ENCODE data around the gene MPHOSPH8. TPM values are rescaled to one million over a fixed set of nuclear protein-coding genes. Genes with fewer than 3 reads are reported as not detected.

The MPHOSPH8 gene
- polyA plus RNA-seq, 3 donors, result 2.1 to 13.5 (median 5.3) TPM

DNA sequence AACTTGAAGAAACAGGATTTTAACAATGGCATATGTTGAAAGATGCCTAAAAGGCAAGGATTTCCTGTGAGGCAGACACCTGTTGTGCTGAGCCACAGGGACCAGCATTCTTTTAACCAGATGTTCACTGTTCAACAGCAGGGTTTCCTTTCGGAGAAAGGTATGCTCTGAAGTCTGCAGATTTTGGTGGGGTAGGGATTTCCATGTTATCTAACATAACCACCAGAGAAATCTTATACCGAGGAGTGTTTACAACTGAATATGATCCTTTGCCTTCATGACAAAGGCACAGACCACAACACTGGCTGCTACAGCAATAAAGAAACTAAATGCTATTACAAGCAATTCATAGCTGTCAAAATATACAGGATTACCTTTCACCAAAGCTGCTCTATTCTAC lies 48.1 kb downstream of the MPHOSPH8 start:
- peaks cover 2% of the 10 kb centered on the region for H3K4me1 Mint-ChIP-seq
- Histone ChIP-seq H3K27ac (ENCODE audit: low read depth in 1 of 2, low read length in 2 of 2) (no peak overlapping the region), H3K9me3 (replicated peaks in 1 of 2; ENCODE audit: control insufficient read depth in 1 of 2, insufficient read depth in 1 of 2, low read length in 2 of 2) (no peaks in the 10 kb centered on the region), H3K4me1 (ENCODE audit: control insufficient read depth in 1 of 2, insufficient read depth in 2 of 2, low read length in 2 of 2) (no peaks in the 10 kb centered on the region), H3K36me3 (replicated peaks in 1 of 2; ENCODE audit: control insufficient read depth in 1 of 2, insufficient read depth in 2 of 2, low read length in 2 of 2) (peaks cover 11 to 43% of the 10 kb centered on the region in 2 donors), H3K4me3 (replicated peaks in 1 of 3; ENCODE audit: low read depth in 2 of 3, low read length in 3 of 3) (no peak overlapping the region), H3K9ac (ENCODE audit: insufficient read depth, low read length, poor library complexity, severe bottlenecking) (no peak overlapping the region), H4K20me1 (ENCODE audit: insufficient read depth, low read length) (no peaks in the 10 kb centered on the region), H3K4me2 (replicated peaks; ENCODE audit: extremely low read depth, low read length, poor library complexity, severe bottlenecking) (no peak overlapping the region), H2AFZ (ENCODE audit: insufficient read depth, low read depth, low read length, poor library complexity, severe bottlenecking) (no peak overlapping the region), H3K79me2 (ENCODE audit: insufficient read depth, low read length) (no peaks in the 10 kb centered on the region), H3K27me3 (ENCODE audit: control insufficient read depth in 2 of 2, insufficient read depth in 2 of 2, low read length in 2 of 2) (no peaks in the 10 kb centered on the region)
- no peaks in the 10 kb centered on the region for H3K9me3 Mint-ChIP-seq
- intact Hi-C loops (cut with micrococcal nuclease), result no loop called here
- H3K4me3 Mint-ChIP-seq, result no peak overlapping the region
- WGBS (ENCODE audit: insufficient coverage), result no CpG with 5 or more reads among the region's 2 CpGs
- DNase-seq, result no peak
- no peaks in the 10 kb centered on the region for H3K27me3 Mint-ChIP-seq (ENCODE audit: low read depth in 3 of 3)
- peak overlapping the region in 1 of 7 donors; percentile 26 for H3K27ac Mint-ChIP-seq
- H3K36me3 Mint-ChIP-seq, result peaks cover 37 to 50% of the 10 kb centered on the region in 2 donors
- TF ChIP-seq, protein P1, sequence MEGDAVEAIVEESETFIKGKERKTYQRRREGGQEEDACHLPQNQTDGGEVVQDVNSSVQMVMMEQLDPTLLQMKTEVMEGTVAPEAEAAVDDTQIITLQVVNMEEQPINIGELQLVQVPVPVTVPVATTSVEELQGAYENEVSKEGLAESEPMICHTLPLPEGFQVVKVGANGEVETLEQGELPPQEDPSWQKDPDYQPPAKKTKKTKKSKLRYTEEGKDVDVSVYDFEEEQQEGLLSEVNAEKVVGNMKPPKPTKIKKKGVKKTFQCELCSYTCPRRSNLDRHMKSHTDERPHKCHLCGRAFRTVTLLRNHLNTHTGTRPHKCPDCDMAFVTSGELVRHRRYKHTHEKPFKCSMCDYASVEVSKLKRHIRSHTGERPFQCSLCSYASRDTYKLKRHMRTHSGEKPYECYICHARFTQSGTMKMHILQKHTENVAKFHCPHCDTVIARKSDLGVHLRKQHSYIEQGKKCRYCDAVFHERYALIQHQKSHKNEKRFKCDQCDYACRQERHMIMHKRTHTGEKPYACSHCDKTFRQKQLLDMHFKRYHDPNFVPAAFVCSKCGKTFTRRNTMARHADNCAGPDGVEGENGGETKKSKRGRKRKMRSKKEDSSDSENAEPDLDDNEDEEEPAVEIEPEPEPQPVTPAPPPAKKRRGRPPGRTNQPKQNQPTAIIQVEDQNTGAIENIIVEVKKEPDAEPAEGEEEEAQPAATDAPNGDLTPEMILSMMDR (IDR thresholded peaks at IDR 0.05), result no peak

DNA sequence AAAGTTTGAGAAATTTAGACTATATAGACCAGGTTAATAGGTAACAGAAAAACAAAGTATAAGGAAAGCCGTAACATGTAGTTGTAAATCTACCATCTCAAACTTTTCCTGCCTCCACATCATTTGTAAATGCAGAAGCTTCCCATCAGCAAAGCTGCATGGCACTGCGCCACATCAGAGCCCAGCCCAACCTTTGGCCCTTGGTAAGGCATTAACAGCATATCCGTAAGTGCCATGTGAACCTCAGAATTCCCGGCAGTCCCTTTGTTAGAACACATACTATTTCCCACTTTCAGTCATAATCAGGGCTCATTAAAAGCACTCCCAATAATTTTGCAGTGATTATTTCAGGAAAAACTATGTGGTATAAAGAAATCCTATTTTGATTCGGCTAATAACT lies 51.6 kb downstream of the MPHOSPH8 start:
- WGBS (ENCODE audit: insufficient coverage), result 98% methylated on average over 2 of the region's 5 CpGs
- Mint-ChIP-seq H3K4me1 (no peaks in the 10 kb centered on the region), H3K9me3 (no peaks in the 10 kb centered on the region), H3K4me3 (no peak overlapping the region), H3K27ac (no peak overlapping the region), H3K36me3 (peaks cover 22 to 31% of the 10 kb centered on the region in 2 donors), H3K27me3 (ENCODE audit: low read depth in 3 of 3) (no peaks in the 10 kb centered on the region)
- Histone ChIP-seq H3K27me3 (ENCODE audit: control insufficient read depth in 2 of 2, insufficient read depth in 2 of 2, low read length in 2 of 2) (no peaks in the 10 kb centered on the region), H3K4me2 (replicated peaks; ENCODE audit: extremely low read depth, low read length, poor library complexity, severe bottlenecking) (no peak overlapping the region), H3K27ac (ENCODE audit: low read depth in 1 of 2, low read length in 2 of 2) (no peak overlapping the region), H4K20me1 (ENCODE audit: insufficient read depth, low read length) (no peaks in the 10 kb centered on the region), H3K4me1 (ENCODE audit: control insufficient read depth in 1 of 2, insufficient read depth in 2 of 2, low read length in 2 of 2) (no peaks in the 10 kb centered on the region), H3K9me3 (replicated peaks in 1 of 2; ENCODE audit: control insufficient read depth in 1 of 2, insufficient read depth in 1 of 2, low read length in 2 of 2) (no peaks in the 10 kb centered on the region), H3K4me3 (replicated peaks in 1 of 3; ENCODE audit: low read depth in 2 of 3, low read length in 3 of 3) (no peak overlapping the region), H2AFZ (ENCODE audit: insufficient read depth, low read depth, low read length, poor library complexity, severe bottlenecking) (no peak overlapping the region), H3K9ac (ENCODE audit: insufficient read depth, low read length, poor library complexity, severe bottlenecking) (no peak overlapping the region), H3K79me2 (ENCODE audit: insufficient read depth, low read length) (no peaks in the 10 kb centered on the region), H3K36me3 (replicated peaks in 1 of 2; ENCODE audit: control insufficient read depth in 1 of 2, insufficient read depth in 2 of 2, low read length in 2 of 2) (peaks cover 4 to 23% of the 10 kb centered on the region in 2 donors)
- TF ChIP-seq, protein P1 (IDR thresholded peaks at IDR 0.05), result no peak
- intact Hi-C loops (cut with micrococcal nuclease), result no loop called here
- DNase-seq, result no peak

Measured in CD14-positive monocyte (primary cell).